Stimulated activated naive CD8-positive, alpha-beta T cell treated with anti-CD3 and anti-CD28 coated beads, Interleukin-15, Interleukin-2, amounts not matched to agents 100 U/mL and 50 U/mL, for 24 hours (primary cell): ENCODE measurements around the gene RGN.
"Not testable (repeated sequence)": the region's sequence is repeated elsewhere in the genome, so short reads cannot be mapped to it uniquely, and the experiment has no call there.

Experiments
- ATAC-seq: fragments of 150-1000 bp; cut with Tn5 transposase; one replicate; pipeline ENCODE4 v1.10.0; 2021
- DNase-seq: peaks from one replicate; pipeline ENCODE4 v3.0.0; 2021

The RGN gene

GRCh38 chrX:47116551-47117110 lies 38.4 kb downstream of the RGN start:
- not testable (repeated sequence) for ATAC-seq, DNase-seq

- not testable (repeated sequence) for ATAC-seq, DNase-seq
Observed at GRCh38 chrX:47124466-47124865, 46.2 kb downstream of the RGN start.

- DNase-seq = peak; percentile 85
- ATAC-seq = peak; percentile 99
Observed at GRCh38 chrX:47129157-47129898, 51.1 kb downstream of the RGN start.

GRCh38 chrX:47129899-47130358 lies 51.7 kb downstream of the RGN start:
- ATAC-seq (no peak), DNase-seq (no peak)

- ATAC-seq = no peak
- no peak for DNase-seq
Observed at GRCh38 chrX:47133493-47133892, 55.2 kb downstream of the RGN start.

GRCh38 chrX:47135650-47136049 lies 57.4 kb downstream of the RGN start:
- ATAC-seq, DNase-seq: not testable (repeated sequence)

- ATAC-seq (no peak), DNase-seq (no peak)
Observed at GRCh38 chrX:47138171-47138570, 59.9 kb downstream of the RGN start.
